HepG2 (cell line): ENCODE results near the gene ZNF606. TPM values are rescaled to one million over a fixed set of nuclear protein-coding genes. Genes with fewer than 3 reads are reported as not detected.
A peak's percentile ranks its signal among the peaks of the same experiment; 100 is the strongest.

Experiments used
- CENPT ChIP-seq: sonication (generic); formaldehyde crosslinking; IDR thresholded peaks from 2 replicates; pipeline ENCODE4 v1.8.0; 2022; ENCODE audit warnings: low read depth, mild to moderate bottlenecking, moderate library complexity, missing genetic modification reagents
- ERF ChIP-seq: IDR thresholded peaks from 2 replicates; pipeline ENCODE4 v1.6.1; 2018; ENCODE audit warnings: missing biosample characterization, missing genetic modification reagents
- MIER3 ChIP-seq: IDR thresholded peaks from 2 replicates; pipeline ENCODE4 v1.6.1; 2016; ENCODE audit warnings: missing compliant biosample characterization, borderline replicate concordance
- MXI1 ChIP-seq: IDR thresholded peaks from 3 replicates; pipeline ENCODE4 v1.6.1; 2012; ENCODE audit warnings: low read depth, low read length, inconsistent platforms, borderline replicate concordance
- NFIC ChIP-seq: IDR thresholded peaks from 2 replicates; pipeline ENCODE4 v1.6.1; 2012; ENCODE audit warnings: mild to moderate bottlenecking, low read length, inconsistent platforms
- PPARG ChIP-seq: conservative IDR thresholded peaks from 2 replicates; pipeline ENCODE4 v1.6.1; 2016; ENCODE audit warnings: missing biosample characterization, missing genetic modification reagents
- SETDB1 ChIP-seq: sonication (generic); formaldehyde crosslinking; IDR thresholded peaks from 2 replicates; pipeline ENCODE4 v1.5.1; 2020; ENCODE audit warnings: missing genetic modification reagents, mild to moderate bottlenecking, borderline replicate concordance
- STAT5B ChIP-seq: sonication (generic); formaldehyde crosslinking; IDR thresholded peaks from 2 replicates; pipeline ENCODE4 v1.4.0; 2020; ENCODE audit warnings: missing genetic modification reagents
- TCF7 ChIP-seq: sonication (generic); IDR thresholded peaks from 2 replicates; pipeline ENCODE4 v1.6.1; 2016; ENCODE audit warnings: antibody characterized with exemption, low read depth
- ZFP62 ChIP-seq: sonication (generic); formaldehyde crosslinking; IDR thresholded peaks from 2 replicates; pipeline ENCODE4 v1.4.0; 2020; ENCODE audit warnings: missing genetic modification reagents
- ZNF224 ChIP-seq: sonication (generic); formaldehyde crosslinking; IDR thresholded peaks from 2 replicates; pipeline ENCODE4 v1.5.0; 2020; ENCODE audit warnings: mild to moderate bottlenecking, missing genetic modification reagents
- ZNF232 ChIP-seq: sonication (generic); formaldehyde crosslinking; IDR thresholded peaks from 2 replicates; pipeline ENCODE4 v1.4.0; 2020; ENCODE audit warnings: missing genetic modification reagents, borderline replicate concordance
- ZNF292 ChIP-seq: sonication (generic); formaldehyde crosslinking; IDR thresholded peaks from 2 replicates; pipeline ENCODE4 v1.8.1; 2022; ENCODE audit warnings: mild to moderate bottlenecking, low read depth, missing genetic modification reagents, borderline replicate concordance
- ZNF382 ChIP-seq: sonication (generic); formaldehyde crosslinking; IDR thresholded peaks from 2 replicates; pipeline ENCODE4 v1.5.0; 2020; ENCODE audit warnings: missing genetic modification reagents, mild to moderate bottlenecking, borderline replicate concordance
- ZNF441 ChIP-seq: sonication (generic); formaldehyde crosslinking; IDR thresholded peaks from 2 replicates; pipeline ENCODE4 v1.7.0; 2021; ENCODE audit warnings: missing genetic modification reagents, borderline replicate concordance
- ZNF547 ChIP-seq: sonication (generic); formaldehyde crosslinking; IDR thresholded peaks from 2 replicates; pipeline ENCODE4 v1.5.1; 2020; ENCODE audit warnings: mild to moderate bottlenecking, missing genetic modification reagents
- ZNF619 ChIP-seq: sonication (generic); formaldehyde crosslinking; IDR thresholded peaks from 2 replicates; pipeline ENCODE4 v1.4.0; 2020; ENCODE audit warnings: mild to moderate bottlenecking, missing genetic modification reagents
- ZNF672 ChIP-seq: sonication (generic); formaldehyde crosslinking; IDR thresholded peaks from 2 replicates; pipeline ENCODE4 v1.8.1; 2022; ENCODE audit warnings: missing genetic modification reagents
- ZNF790 ChIP-seq: sonication (generic); formaldehyde crosslinking; IDR thresholded peaks from 2 replicates; pipeline ENCODE4 v1.8.0; 2022; ENCODE audit warnings: missing genetic modification reagents, mild to moderate bottlenecking, borderline replicate concordance
- ZSCAN30 ChIP-seq: sonication (generic); formaldehyde crosslinking; IDR thresholded peaks from 2 replicates; pipeline ENCODE4 v1.5.0; 2020; ENCODE audit warnings: mild to moderate bottlenecking, missing genetic modification reagents
- polyA plus RNA-seq, 8 experiments: library from polyadenylated mRNA; depleted of rRNA in 3 of 8; stranded (reverse) in 7 of 8; unstranded in 1 of 8; fragments of >200 nt; fragmentation: Illumina TruSeq in 4 of 8; extraction: Trizol in 4 of 8; gene quantifications; 2 replicates each; pipeline versions ENCODE4 v1.2.1 to v1.2.3, GENCODE V29; 2011 to 2016; ENCODE audit warnings: low read depth in 4 of 8, missing spikeins in 1 of 8, mixed read lengths in 1 of 8; ENCODE audit not compliant: insufficient read depth in 1 of 8
- total RNA-seq, 5 experiments: library from RNA; depleted of rRNA; stranded (reverse); fragments of >200 nt; fragmentation: Illumina TruSeq; extraction: Trizol; gene quantifications; 2 replicates each; pipeline ENCODE4 v1.2.3, GENCODE V29; 2016; ENCODE audit warnings: low read depth in 1 of 5
- TF ChIP-seq, protein P1 (sequence below): sonication (generic); formaldehyde crosslinking; IDR thresholded peaks from 2 replicates; pipeline ENCODE4 v1.8.0; 2022; ENCODE audit warnings: missing genetic modification reagents, mild to moderate bottlenecking, borderline replicate concordance
- TF ChIP-seq, protein P2 (sequence below): sonication (generic); formaldehyde crosslinking; IDR thresholded peaks from 2 replicates; pipeline ENCODE4 v1.4.0; 2020; ENCODE audit warnings: missing genetic modification reagents, borderline replicate concordance
- TF ChIP-seq, protein P3 (sequence below): fragments of 450-650 bp; IDR thresholded peaks from 2 replicates; pipeline ENCODE4 v1.6.1; 2017
- TF ChIP-seq, protein P4 (sequence below): sonication (generic); formaldehyde crosslinking; IDR thresholded peaks from 2 replicates; pipeline ENCODE4 v1.4.0; 2020; ENCODE audit warnings: mild to moderate bottlenecking, low read depth, missing genetic modification reagents

The ZNF606 gene
- total and polyA plus RNA-seq, 2 of the 13 experiments (the other 11 are each of a cell fraction or from before 2014, with no cell fraction given), result 4.2 to 14.8 TPM

DNA sequence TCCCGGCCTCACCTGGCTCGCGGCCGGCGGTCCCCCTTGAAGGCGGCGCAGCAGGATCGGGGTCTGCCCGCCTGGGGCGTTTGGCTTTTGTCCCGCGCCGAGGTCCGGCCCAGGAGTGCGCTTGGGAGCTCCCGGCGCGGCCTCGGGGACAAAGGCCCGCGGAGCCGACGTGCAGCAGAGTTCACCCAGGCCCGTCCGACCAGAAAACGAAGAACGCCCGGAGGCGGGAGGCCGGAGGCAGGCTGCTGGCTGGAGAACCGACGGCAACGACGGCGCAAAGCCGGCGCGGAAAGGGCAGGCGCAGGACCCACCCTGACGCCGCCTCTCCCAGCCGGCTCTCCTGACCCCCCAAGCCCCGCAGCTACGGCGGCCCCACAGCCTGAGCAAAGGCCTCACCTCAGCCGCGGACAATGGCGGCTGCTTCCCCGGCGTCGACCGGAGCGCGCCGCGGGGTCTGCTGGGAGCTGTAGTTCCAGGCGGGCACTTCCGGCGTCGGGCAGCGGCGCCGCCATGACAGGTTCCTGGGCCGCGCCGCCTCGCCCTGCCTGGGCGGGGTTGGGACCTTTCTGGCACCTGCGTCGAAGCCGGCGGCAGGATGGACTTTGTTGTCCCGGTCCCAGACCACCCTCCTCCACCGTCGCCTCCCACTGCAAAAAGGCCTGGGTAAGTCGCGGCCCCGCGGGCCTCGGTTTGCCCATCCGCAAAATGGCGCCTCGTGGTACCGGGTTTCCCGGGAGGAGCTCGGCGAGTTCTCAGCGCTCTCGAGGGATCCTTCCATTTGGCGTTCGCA lies at the start of gene ZNF606 (continued):
- TF ChIP-seq, protein P1, sequence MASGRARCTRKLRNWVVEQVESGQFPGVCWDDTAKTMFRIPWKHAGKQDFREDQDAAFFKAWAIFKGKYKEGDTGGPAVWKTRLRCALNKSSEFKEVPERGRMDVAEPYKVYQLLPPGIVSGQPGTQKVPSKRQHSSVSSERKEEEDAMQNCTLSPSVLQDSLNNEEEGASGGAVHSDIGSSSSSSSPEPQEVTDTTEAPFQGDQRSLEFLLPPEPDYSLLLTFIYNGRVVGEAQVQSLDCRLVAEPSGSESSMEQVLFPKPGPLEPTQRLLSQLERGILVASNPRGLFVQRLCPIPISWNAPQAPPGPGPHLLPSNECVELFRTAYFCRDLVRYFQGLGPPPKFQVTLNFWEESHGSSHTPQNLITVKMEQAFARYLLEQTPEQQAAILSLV (CRISPR knock-in tag), result peak; percentile 39; the same call in 1 of the 2 replicates
- TF ChIP-seq STAT5B (CRISPR knock-in tag) (no peak), ZFP62 (CRISPR knock-in tag) (peak; percentile 48; the same call in 1 of the 2 replicates), SETDB1 (no peak), ZNF224 (no peak), ZNF672 (CRISPR knock-in tag) (no peak), ZNF382 (CRISPR knock-in tag) (no peak), ZNF441 (CRISPR knock-in tag) (peak; percentile 81; the same call in 1 of the 2 replicates), ZNF790 (peak; percentile 92), MXI1 (peak; percentile 37; the same call in 1 of the 3 replicates), PPARG (0 out of 2 replicates have a peak, but pooled peaks have one; percentile 18), ZNF619 (CRISPR knock-in tag) (no peak; the same call in none of the 2 replicates), CENPT (CRISPR knock-in tag) (no peak), MIER3 (0 out of 2 replicates have a peak, but pooled peaks have one; percentile 33), NFIC (no peak), ZNF292 (CRISPR knock-in tag) (no peak; the same call in 1 of the 2 replicates), ERF (CRISPR knock-in tag) (peak; percentile 89), TCF7 (no peak), ZNF232 (CRISPR knock-in tag) (no peak; the same call in 1 of the 2 replicates), ZNF547 (CRISPR knock-in tag) (peak; percentile 64; the same call in 1 of the 2 replicates), ZSCAN30 (CRISPR knock-in tag) (no peak)
- TF ChIP-seq, protein P2, sequence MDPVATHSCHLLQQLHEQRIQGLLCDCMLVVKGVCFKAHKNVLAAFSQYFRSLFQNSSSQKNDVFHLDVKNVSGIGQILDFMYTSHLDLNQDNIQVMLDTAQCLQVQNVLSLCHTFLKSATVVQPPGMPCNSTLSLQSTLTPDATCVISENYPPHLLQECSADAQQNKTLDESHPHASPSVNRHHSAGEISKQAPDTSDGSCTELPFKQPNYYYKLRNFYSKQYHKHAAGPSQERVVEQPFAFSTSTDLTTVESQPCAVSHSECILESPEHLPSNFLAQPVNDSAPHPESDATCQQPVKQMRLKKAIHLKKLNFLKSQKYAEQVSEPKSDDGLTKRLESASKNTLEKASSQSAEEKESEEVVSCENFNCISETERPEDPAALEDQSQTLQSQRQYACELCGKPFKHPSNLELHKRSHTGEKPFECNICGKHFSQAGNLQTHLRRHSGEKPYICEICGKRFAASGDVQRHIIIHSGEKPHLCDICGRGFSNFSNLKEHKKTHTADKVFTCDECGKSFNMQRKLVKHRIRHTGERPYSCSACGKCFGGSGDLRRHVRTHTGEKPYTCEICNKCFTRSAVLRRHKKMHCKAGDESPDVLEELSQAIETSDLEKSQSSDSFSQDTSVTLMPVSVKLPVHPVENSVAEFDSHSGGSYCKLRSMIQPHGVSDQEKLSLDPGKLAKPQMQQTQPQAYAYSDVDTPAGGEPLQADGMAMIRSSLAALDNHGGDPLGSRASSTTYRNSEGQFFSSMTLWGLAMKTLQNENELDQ (CRISPR knock-in tag), result no peak; the same call in 1 of the 2 replicates
- TF ChIP-seq, protein P3, sequence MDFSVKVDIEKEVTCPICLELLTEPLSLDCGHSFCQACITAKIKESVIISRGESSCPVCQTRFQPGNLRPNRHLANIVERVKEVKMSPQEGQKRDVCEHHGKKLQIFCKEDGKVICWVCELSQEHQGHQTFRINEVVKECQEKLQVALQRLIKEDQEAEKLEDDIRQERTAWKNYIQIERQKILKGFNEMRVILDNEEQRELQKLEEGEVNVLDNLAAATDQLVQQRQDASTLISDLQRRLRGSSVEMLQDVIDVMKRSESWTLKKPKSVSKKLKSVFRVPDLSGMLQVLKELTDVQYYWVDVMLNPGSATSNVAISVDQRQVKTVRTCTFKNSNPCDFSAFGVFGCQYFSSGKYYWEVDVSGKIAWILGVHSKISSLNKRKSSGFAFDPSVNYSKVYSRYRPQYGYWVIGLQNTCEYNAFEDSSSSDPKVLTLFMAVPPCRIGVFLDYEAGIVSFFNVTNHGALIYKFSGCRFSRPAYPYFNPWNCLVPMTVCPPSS, result no peak
- TF ChIP-seq, protein P4, sequence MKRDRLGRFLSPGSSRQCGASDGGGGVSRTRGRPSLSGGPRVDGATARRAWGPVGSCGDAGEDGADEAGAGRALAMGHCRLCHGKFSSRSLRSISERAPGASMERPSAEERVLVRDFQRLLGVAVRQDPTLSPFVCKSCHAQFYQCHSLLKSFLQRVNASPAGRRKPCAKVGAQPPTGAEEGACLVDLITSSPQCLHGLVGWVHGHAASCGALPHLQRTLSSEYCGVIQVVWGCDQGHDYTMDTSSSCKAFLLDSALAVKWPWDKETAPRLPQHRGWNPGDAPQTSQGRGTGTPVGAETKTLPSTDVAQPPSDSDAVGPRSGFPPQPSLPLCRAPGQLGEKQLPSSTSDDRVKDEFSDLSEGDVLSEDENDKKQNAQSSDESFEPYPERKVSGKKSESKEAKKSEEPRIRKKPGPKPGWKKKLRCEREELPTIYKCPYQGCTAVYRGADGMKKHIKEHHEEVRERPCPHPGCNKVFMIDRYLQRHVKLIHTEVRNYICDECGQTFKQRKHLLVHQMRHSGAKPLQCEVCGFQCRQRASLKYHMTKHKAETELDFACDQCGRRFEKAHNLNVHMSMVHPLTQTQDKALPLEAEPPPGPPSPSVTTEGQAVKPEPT (CRISPR knock-in tag), result no peak
